Bronchial epithelial cell (primary cell): ENCODE measurements around the gene NHLRC3. TPM values are rescaled to one million over a fixed set of nuclear protein-coding genes. Genes with fewer than 3 reads are reported as not detected.
"Not testable (repeated sequence)": the region's sequence is repeated elsewhere in the genome, so short reads cannot be mapped to it uniquely, and the experiment has no call there.

Source experiments
- DNase-seq: peaks from one replicate; pipeline ENCODE4 v3.0.0-alpha.2; 2010; ENCODE audit warnings: low read depth
- FAIRE-seq: peaks from 2 replicates; lab custom pipeline; 2011; peaks lifted over from hg19 to GRCh38; lab: Jason Lieb, UNC
- H3K27me3 ChIP-seq: 2 replicates; pipeline ENCODE4 v1.5.1; 2011; ENCODE audit warnings: low read length; ENCODE audit not compliant: control insufficient read depth, insufficient read depth
- H3K36me3 ChIP-seq: 2 replicates; pipeline ENCODE4 v1.5.1; 2011; ENCODE audit warnings: low read length; ENCODE audit not compliant: control insufficient read depth, insufficient read depth
- H3K4me3 ChIP-seq: 2 replicates; pipeline ENCODE4 v1.5.1; 2011; ENCODE audit warnings: mild to moderate bottlenecking, low read depth, low read length, control low read depth
- CTCF ChIP-seq: IDR thresholded peaks from 2 replicates; pipeline ENCODE4 v1.5.1; 2011; ENCODE audit warnings: mild to moderate bottlenecking, moderate library complexity, low read length, control low read depth, inconsistent platforms; ENCODE audit not compliant: insufficient read depth, severe bottlenecking
- total RNA-seq: library from RNA; depleted of rRNA; stranded (reverse); fragments of >200 nt; gene quantifications from 2 replicates; pipeline ENCODE4 v1.2.1, GENCODE V29; 2014

Gene NHLRC3
- 9.0 and 10.0 TPM in 2 replicates for total RNA-seq

- FAIRE-seq (no peak), DNase-seq (peak; percentile 85)
- TF ChIP-seq CTCF = no peak
Observed at GRCh38 chr13:39037880-39038568, at the start of gene NHLRC3, which contains the start of gene PROSER1. Gene NHLRC3, plus strand, starts transcription at chr13:39038456. Its CDS starts 184 bp downstream, at chr13:39038640. Gene PROSER1, minus strand, starts transcription at chr13:39038089. Its CDS starts 847 bp downstream, at chr13:39037242.

GRCh38 chr13:38990693-38991092, 47.6 kb upstream of the NHLRC3 start, which contains the start of gene STOML3:
Gene STOML3, minus strand, starts transcription at chr13:38990831. Its CDS starts 110 bp downstream, at chr13:38990721.
- no peaks in the 10 kb centered on the region for H3K27me3 ChIP-seq
- TF ChIP-seq CTCF = no peak
- H3K36me3 ChIP-seq = no peaks in the 10 kb centered on the region
- FAIRE-seq = no peak
- no peak for DNase-seq
- no peak within 1 kb of the TSS for H3K4me3 ChIP-seq

More at GRCh38 chr13:39037880-39038568, at the start of gene NHLRC3, which contains the start of gene PROSER1:
- peak within 1 kb of the TSS; percentile 91 for H3K4me3 ChIP-seq
- no peaks in the 10 kb centered on the region for H3K36me3 ChIP-seq
- H3K27me3 ChIP-seq = no peaks in the 10 kb centered on the region

GRCh38 chr13:38993381-38993780, 44.9 kb upstream of the NHLRC3 start:
- FAIRE-seq (no peak), DNase-seq (no peak)
- H3K4me3 ChIP-seq = no peak overlapping the region
- H3K27me3 ChIP-seq = no peaks in the 10 kb centered on the region
- H3K36me3 ChIP-seq = no peaks in the 10 kb centered on the region
- no peak for TF ChIP-seq CTCF

GRCh38 chr13:38998739-38999138, 39.5 kb upstream of the NHLRC3 start:
- Histone ChIP-seq H3K36me3 (no peaks in the 10 kb centered on the region), H3K27me3 (no peaks in the 10 kb centered on the region), H3K4me3 (no peak overlapping the region)
- TF ChIP-seq CTCF = no peak
- no peak for DNase-seq
- no peak for FAIRE-seq

- not testable (repeated sequence) for FAIRE-seq, H3K27me3 ChIP-seq, H3K4me3 ChIP-seq, H3K36me3 ChIP-seq, DNase-seq
Observed at GRCh38 chr13:39006371-39007111, 31.7 kb upstream of the NHLRC3 start.

- DNase-seq (no peak), FAIRE-seq (no peak)
- no peaks in the 10 kb centered on the region for H3K27me3 ChIP-seq
- H3K4me3 ChIP-seq = no peak overlapping the region
- peak; percentile 15 for TF ChIP-seq CTCF
- H3K36me3 ChIP-seq = peaks cover 17% of the 10 kb centered on the region
Observed at GRCh38 chr13:39012608-39013007, 25.6 kb upstream of the NHLRC3 start.
